HG02678 (cell line): ENCODE data around the gene ATOX1.
A peak's percentile ranks its signal among the peaks of the same experiment; 100 is the strongest.
"Not testable (repeated sequence)": the region's sequence is repeated elsewhere in the genome, so short reads cannot be mapped to it uniquely, and the experiment has no call there.

Source experiments
- ATAC-seq: cut with Tn5 transposase; IDR thresholded peaks from one replicate; pipeline ENCODE4 v1.9.1; 2021; ENCODE audit warnings: mild to moderate bottlenecking, moderate library complexity; ENCODE audit not compliant: unreplicated experiment

ATOX1 gene

DNA sequence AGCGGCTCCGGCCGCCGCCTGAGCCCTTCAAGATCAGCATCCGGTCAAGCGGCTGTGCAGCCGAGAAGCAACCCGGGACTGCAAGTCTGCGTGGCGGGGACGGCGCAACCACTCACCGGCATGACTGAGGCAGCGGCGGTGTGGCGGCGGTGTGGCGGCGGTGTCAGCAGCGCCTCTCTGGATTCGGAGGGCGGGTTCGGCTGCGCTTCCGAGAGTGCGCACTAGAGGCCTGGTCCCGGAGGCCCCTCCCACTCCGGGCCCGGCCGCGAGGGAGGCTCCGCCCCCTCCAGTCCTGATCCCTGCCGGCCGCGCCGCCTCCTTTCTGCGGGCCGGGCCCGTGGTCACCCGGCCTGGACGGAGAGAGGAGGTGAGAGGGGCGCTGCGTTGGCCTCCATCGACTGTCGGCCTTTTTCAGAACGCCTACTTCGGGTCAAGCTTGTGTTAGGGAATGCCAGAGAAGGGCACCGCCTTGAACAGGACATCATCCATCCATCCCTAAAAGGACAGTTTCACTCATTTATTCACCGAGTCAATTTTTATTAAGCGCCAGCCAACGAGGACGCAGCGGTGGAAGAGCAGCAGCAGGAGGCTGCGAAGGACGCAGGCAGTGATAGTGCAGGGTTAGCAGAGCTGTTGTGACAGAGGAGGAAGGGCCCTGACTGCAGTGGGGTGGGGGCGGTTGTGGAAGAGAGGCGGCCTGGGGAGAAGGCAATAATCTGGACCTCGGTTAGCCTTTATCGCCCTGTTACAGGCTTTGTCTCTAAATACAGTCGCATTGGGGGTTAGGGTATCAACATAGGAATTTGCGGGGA, at the start of gene ATOX1:
TSS of gene ATOX1 (minus strand) at position 202 of the 812 bp plus-strand sequence. CDS start at position 122, 80 bp downstream.
- ATAC-seq, result peak; percentile 96

DNA sequence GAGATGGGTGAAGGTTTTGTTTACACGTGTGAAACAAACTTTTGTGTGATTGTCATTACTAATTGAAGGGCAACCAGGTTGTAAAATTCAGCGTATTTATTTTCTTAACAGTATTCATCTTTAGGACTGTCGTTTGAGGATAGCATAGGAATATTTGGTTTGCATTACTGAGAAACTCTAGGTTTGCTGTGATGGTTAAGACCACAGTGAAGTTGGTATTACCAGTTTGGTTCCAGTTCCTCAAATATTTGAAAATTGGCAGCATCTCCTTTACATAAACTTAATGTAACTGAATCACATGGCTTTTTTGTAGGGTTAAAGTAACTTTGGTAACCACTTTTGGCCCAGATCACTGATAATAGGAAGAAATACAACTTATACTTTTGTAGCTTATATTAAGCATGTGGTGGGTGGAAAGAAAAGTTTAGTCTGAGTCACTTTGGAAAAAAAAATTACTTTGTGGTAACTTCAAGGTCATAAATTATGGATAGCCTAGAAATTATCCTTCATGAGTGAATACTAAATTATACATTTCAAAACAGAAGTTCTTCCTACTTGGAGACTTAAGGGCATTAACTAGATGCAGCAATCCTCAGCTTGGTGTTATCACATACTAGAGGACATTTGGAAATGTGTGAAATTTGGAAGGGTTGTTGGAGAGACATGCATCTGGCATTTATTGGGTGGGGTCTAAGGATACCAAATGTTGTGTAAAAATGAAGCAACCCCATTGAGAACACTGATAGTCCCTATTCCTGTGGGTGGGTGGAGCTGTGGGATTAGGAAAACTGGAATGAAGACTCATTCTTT, 47.2 kb upstream of the ATOX1 start:
- ATAC-seq, result no peak

GRCh38 chr5:151800532-151800931, 42.1 kb upstream of the ATOX1 start:
- ATAC-seq, result no peak

DNA sequence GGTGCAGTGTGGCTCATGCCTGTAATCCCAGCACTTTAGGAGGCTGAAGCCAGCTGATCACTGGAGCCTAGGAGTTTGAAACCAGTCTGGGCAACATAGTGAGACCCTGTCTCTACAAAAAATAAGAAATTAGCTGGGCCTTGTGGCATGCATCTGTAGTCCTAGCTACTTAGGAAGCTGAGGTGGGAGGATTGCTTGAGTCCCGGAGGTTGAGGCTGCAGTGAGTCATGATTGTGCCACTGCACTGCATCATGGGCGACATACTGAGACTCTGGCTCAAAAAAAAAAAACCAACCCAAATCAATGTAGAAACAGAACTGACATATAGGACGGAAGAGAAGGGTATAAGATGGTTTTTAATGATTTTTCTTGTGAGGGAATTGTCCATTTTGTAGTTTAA, 41.0 kb upstream of the ATOX1 start:
- ATAC-seq, result no peak

DNA sequence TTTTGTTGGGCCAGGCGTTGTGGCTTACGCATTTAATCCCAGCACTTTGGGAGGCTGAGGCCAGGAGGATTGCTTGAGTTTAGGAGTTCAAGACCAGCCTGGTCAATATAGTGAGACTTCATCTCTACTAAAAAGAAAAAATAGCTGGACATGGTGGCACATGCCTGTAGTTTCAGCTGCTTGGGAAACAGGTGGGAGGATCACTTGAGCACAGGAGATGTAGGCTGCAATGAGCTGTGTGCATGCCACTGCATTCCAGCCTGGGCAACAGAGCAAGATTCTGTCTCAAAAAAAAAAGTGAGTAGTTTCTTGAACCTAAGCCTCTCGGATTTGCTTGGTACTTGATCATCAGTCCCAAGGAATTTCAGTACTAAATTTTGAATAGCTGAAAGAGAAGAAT, 40.2 kb upstream of the ATOX1 start:
- no peak for ATAC-seq

DNA sequence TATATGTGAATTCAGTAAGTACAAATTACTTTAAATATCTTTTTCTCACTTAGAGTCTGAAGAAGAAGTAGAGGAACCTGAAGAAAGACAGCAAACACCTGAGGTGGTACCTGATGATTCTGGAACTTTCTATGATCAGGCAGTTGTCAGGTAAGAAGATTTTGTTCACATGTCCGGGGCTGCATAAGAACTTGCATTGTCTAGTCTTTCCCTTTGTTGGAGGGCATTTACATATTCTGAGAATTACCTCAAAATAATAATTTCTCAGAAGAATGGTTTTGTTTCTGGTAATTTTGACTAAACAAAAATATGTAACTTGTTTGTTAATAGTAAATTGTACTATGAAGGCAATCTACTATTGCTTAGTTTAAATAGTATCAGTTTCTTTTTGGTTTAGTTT, 37.0 kb upstream of the ATOX1 start:
- ATAC-seq, result no peak

DNA sequence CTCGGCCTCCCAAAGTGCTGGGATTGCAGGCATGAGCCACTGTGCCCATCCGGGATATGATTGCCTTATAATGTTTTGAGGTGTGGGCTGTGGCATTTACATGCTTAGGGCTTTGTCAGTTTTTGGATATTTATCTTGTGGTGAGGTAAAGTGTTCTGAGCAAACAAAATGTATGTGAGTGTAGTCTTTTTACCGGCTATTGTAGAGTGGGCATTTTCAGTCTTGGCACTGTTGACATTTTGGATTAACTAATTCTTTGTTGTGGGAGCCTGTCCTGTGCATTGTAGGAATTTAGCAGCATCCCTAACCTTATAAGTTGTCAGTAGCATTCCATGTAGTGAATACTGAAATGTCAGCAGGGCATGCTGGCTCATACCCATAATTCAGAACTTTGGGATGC, 34.9 kb upstream of the ATOX1 start:
- ATAC-seq, result no peak

- no peak for ATAC-seq
These were observed 29.4 kb upstream of the ATOX1 start for GRCh38 chr5:151787817-151788216.

DNA sequence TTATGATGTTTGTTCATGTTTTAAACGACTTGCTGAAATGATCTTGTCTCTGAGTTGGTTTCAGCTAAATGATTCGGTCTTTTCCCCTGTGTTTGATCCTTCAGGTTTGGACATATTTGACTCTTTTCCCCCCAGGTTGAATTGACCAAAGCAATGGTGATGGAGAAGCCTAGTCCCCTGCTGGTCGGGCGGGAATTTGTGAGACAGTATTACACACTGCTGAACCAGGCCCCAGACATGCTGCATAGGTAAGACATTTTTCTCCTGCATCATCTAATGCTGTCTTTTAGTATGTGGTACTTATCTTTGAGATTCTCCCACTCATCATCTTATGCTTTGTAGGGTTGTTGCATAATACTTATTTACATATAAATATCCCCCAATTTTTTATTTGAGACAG, 28.0 kb upstream of the ATOX1 start:
- no peak for ATAC-seq

- ATAC-seq, result no peak
These were observed 25.7 kb upstream of the ATOX1 start for GRCh38 chr5:151784141-151784540.

DNA sequence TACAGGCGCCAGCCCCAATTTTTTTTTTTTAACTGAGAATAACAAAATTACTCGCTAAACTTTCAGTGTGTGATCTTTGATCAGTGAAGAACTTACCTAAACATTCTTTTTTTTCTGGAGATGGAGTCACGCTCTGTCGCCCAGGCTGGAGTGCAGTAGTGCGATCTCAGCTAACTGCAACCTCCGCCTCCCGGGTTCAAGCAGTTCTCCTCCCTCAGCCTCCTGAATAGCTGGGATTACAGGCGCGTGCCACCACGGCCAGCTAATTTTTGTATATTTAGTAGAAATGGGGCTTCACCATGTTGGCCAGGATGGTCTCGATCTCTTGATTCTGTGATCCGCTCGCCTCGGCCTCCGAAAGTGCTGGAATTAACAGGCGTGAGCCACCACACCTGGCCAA, 25.2 kb upstream of the ATOX1 start:
- ATAC-seq, result not testable (repeated sequence)

- ATAC-seq, result no peak
These were observed 22.8 kb upstream of the ATOX1 start for GRCh38 chr5:151781201-151781600.

GRCh38 chr5:151780348-151780747, 21.9 kb upstream of the ATOX1 start:
- no peak for ATAC-seq

- ATAC-seq, result no peak
These were observed 21.2 kb upstream of the ATOX1 start for GRCh38 chr5:151779531-151780125.

DNA sequence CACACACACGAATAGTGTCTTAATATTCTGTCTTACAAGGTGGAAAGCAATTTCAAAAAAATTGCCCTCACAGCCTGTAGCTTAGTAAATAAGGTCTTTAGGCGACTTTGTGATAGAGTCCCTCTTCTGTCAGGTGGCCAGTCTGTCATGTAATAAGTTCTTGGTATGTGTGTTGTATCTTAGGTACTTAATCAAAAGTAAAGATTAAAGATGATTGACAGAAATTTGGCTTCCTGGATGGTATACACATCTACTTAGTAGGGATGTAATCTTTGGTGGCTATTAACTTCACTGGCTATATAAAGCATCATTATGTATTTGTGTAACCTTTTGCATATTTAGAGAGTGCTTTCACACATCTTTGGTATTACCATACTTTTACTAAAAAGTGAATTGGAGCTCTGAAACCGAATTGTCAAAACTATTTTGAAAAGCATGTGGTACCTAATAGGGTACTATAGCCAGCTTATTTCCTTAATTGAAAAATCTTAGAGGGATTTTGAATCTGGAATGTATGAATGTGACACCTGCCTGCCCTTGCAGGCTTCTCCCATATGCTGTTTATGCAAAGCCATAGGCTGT, 16.7 kb upstream of the ATOX1 start:
- no peak for ATAC-seq

DNA sequence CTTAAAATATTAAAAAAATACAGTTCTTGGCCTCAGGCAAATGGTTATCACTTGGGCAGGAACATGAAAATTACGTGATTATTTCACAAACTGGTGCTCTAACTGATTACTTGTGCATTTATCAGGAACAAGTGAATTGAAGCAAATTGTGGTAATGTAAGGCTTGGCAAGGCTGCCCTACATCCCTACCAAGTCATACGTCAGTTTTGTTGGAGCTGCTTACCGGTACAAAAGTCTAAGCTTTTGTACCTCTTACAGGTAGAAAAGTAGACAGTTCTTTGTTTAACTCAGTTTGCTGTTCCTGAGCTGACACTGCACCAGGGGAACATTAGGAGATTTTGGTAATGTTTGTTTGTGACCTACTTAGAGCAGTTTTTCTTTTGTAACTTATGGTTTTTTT, 15.5 kb upstream of the ATOX1 start:
- ATAC-seq, result no peak

DNA sequence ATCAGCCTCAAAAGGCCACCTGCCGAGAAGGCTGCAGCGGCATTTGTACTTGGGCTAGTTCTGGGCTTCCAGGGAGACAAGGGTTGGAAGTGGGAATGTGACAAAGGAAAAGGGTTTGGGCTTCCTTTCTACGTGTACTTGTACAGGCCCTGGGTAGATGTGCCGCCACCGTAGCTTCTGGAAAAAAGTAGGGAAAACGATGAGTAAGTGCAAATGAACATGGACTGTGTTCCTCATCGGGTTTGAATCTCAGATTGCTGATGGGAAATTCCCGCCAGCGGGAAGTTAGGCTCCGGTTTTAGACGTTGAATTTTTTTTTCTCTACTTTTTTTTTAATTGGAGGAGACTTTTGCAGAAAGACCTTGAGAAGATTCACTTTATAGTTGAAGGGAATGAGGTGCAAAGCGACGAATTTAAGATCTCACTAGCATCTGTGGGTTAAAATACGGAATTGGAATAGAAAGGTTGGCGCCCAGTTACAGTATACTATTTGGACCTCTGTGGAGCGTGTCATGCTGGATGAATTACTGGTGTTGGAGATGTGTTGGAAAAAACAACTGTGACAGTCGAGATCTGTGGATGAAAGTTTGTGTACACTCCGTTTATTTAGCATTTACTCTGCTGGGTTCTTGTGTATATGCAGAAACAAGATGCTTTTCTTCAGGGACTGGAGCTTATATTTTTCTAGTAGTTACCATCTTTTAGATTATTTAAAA, 14.6 kb upstream of the ATOX1 start:
- ATAC-seq, result no peak

DNA sequence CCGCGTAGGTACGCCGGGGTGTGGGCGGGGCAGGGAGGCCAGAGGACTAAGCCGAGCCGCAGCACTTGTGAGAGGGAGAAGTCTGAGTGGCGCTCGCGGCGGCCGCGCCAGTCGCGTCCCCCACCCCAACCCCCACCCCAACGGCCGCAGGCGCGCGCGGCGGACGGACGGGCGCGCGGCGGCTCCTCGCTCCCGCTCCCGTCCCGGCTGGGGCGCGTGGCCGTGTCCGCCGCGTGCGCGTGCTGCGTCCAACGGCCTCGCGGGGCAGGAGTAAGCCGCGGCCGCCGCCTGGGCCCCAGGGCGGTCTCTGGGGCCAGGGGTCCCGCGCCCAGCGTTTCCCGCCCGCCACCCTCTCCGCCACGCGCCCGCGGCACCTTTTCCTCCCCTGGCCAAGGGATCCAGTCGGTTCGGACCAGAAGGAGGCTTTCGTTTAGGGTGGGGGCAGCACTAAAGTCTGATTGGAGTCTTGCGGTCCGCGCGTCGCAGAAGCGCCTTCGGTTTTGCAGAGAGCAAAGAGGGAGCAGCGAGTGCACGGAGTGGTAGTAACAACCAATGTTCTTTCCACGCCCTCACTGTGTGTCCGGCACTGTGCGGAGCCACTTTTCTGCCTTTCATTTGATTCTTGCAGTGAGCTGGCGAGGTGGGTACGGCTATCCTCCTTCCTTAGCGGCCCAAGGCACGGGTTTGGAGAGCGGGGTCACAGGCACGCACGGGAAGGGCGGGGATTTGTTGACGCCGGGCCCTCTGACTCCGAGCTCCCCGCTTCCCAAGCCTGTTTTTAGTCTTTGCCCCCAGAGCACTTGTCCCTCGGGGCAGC, 13.8 kb upstream of the ATOX1 start:
- no peak for ATAC-seq

- ATAC-seq, result peak; percentile 76
These were observed 13.0 kb upstream of the ATOX1 start, which contains the start of gene G3BP1 for GRCh38 chr5:151771259-151772028. Gene G3BP1 (plus strand): TSS chr5:151771954. CDS start chr5:151786621, 14,667 bp downstream.
